ENCODE measurements around the gene SPECC1. TPM values are rescaled to one million over a fixed set of nuclear protein-coding genes. Genes with fewer than 3 reads are reported as not detected.

The SPECC1 gene
- total RNA-seq, 1 experiment from 2014 or later = 55.3 TPM

- Mint-ChIP-seq H3K27ac (ENCODE audit: low read depth, unreplicated experiment) (no peak overlapping the region), H3K4me3 (ENCODE audit: unreplicated experiment) (no peak overlapping the region), H3K27me3 (ENCODE audit: insufficient read depth, unreplicated experiment) (no peaks in the 10 kb centered on the region), H3K9me3 (ENCODE audit: unreplicated experiment) (no peaks in the 10 kb centered on the region), H3K36me3 (ENCODE audit: insufficient read depth, unreplicated experiment) (no peaks in the 10 kb centered on the region), H3K4me1 (ENCODE audit: insufficient read depth, unreplicated experiment) (peaks cover 10% of the 10 kb centered on the region)
- no TSS peak for BruUV-seq (replicated peaks)
- ChIA-PET POLR2A (interaction anchor here (0.6 kb wide), 1 partner anchor 163 kb away, joined by 3 read pairs; no protein-coding TSS in a partner anchor), CTCF (interaction anchor here (0.6 to 1.0 kb wide), 4 partner anchors 9 to 164 kb away, joined by 3 to 6 read pairs (median 3); no protein-coding TSS in a partner anchor)
- peak; percentile 7 for DNase-seq (ENCODE audit: unreplicated experiment)
- TF ChIP-seq CTCF (IDR thresholded peaks at IDR 0.05; ENCODE audit: unreplicated experiment) = no peak
- intact Hi-C loops (cut with micrococcal nuclease) = no loop called here
Observed at GRCh38 chr17:20125724-20126123, 116.6 kb downstream of the SPECC1 start.

- no peaks in the 10 kb centered on the region for H3K9me3 Mint-ChIP-seq (ENCODE audit: unreplicated experiment)
- no peak for DNase-seq (ENCODE audit: unreplicated experiment)
- H3K27me3 Mint-ChIP-seq (ENCODE audit: insufficient read depth, unreplicated experiment) = no peaks in the 10 kb centered on the region
- no peak for TF ChIP-seq CTCF (IDR thresholded peaks at IDR 0.05; ENCODE audit: unreplicated experiment)
- peaks cover 4% of the 10 kb centered on the region for H3K4me1 Mint-ChIP-seq (ENCODE audit: insufficient read depth, unreplicated experiment)
- ChIA-PET CTCF (interaction anchor here (0.7 to 1.7 kb wide), 6 partner anchors 14 to 193 kb away, joined by 3 to 8 read pairs (median 4); no protein-coding TSS in a partner anchor), POLR2A (interaction anchor here (1.1 to 1.3 kb wide), 2 partner anchors 12 to 118 kb away, joined by 3 to 4 read pairs; no protein-coding TSS in a partner anchor)
- no peak overlapping the region for H3K27ac Mint-ChIP-seq (ENCODE audit: low read depth, unreplicated experiment)
- BruUV-seq (replicated peaks) = no TSS peak
- no peak overlapping the region for H3K4me3 Mint-ChIP-seq (ENCODE audit: unreplicated experiment)
- H3K36me3 Mint-ChIP-seq (ENCODE audit: insufficient read depth, unreplicated experiment) = no peaks in the 10 kb centered on the region
- intact Hi-C loops (cut with micrococcal nuclease) = no loop called here
Observed at GRCh38 chr17:20127360-20128035, 118.3 kb downstream of the SPECC1 start.

GRCh38 chr17:20128036-20128667, 119.0 kb downstream of the SPECC1 start:
- no peaks in the 10 kb centered on the region for H3K27me3 Mint-ChIP-seq (ENCODE audit: insufficient read depth, unreplicated experiment)
- DNase-seq (ENCODE audit: unreplicated experiment) = no peak
- H3K4me3 Mint-ChIP-seq (ENCODE audit: unreplicated experiment) = no peak overlapping the region
- H3K9me3 Mint-ChIP-seq (ENCODE audit: unreplicated experiment) = no peaks in the 10 kb centered on the region
- intact Hi-C loops (cut with micrococcal nuclease) = no loop called here
- peaks cover 4% of the 10 kb centered on the region for H3K4me1 Mint-ChIP-seq (ENCODE audit: insufficient read depth, unreplicated experiment)
- no TSS peak for BruUV-seq (replicated peaks)
- ChIA-PET CTCF (interaction anchor here (1.3 to 1.7 kb wide), 2 partner anchors 29 to 193 kb away, joined by 3 to 4 read pairs; no protein-coding TSS in a partner anchor), POLR2A (interaction anchor here (1.1 to 1.3 kb wide), 2 partner anchors 11 to 118 kb away, joined by 3 to 4 read pairs; no protein-coding TSS in a partner anchor)
- no peaks in the 10 kb centered on the region for H3K36me3 Mint-ChIP-seq (ENCODE audit: insufficient read depth, unreplicated experiment)
- TF ChIP-seq CTCF (IDR thresholded peaks at IDR 0.05; ENCODE audit: unreplicated experiment) = no peak
- H3K27ac Mint-ChIP-seq (ENCODE audit: low read depth, unreplicated experiment) = no peak overlapping the region

GRCh38 chr17:20133517-20133916, 124.4 kb downstream of the SPECC1 start:
- H3K4me1 Mint-ChIP-seq (ENCODE audit: insufficient read depth, unreplicated experiment) = no peaks in the 10 kb centered on the region
- H3K27me3 Mint-ChIP-seq (ENCODE audit: insufficient read depth, unreplicated experiment) = no peaks in the 10 kb centered on the region

More at GRCh38 chr17:20133517-20133916, 124.4 kb downstream of the SPECC1 start:
- no peak for DNase-seq (ENCODE audit: unreplicated experiment)
- H3K9me3 Mint-ChIP-seq (ENCODE audit: unreplicated experiment) = no peaks in the 10 kb centered on the region
- intact Hi-C loops (cut with micrococcal nuclease) = no loop called here
- ChIA-PET POLR2A (no interaction called here), CTCF (interaction anchor here (0.6 to 1.3 kb wide), 3 partner anchors 13 to 78 kb away, joined by 3 to 4 read pairs (median 3); no protein-coding TSS in a partner anchor)
- H3K4me3 Mint-ChIP-seq (ENCODE audit: unreplicated experiment) = no peak overlapping the region
- no peak overlapping the region for H3K27ac Mint-ChIP-seq (ENCODE audit: low read depth, unreplicated experiment)
- TF ChIP-seq CTCF (IDR thresholded peaks at IDR 0.05; ENCODE audit: unreplicated experiment) = no peak
- H3K36me3 Mint-ChIP-seq (ENCODE audit: insufficient read depth, unreplicated experiment) = no peaks in the 10 kb centered on the region
- BruUV-seq (replicated peaks) = no TSS peak
